HG02852 (cell line): ENCODE results near the gene CLEC16A.

ENCODE experiments used
- ATAC-seq: cut with Tn5 transposase; IDR thresholded peaks from one replicate; pipeline ENCODE4 v1.9.1; 2021; ENCODE audit warnings: mild to moderate bottlenecking, moderate library complexity; ENCODE audit not compliant: unreplicated experiment

CLEC16A gene

GRCh38 chr16:11133344-11133943, 189.1 kb downstream of the CLEC16A start:
- ATAC-seq = no peak

GRCh38 chr16:11134722-11135463, 190.5 kb downstream of the CLEC16A start:
- ATAC-seq = no peak

GRCh38 chr16:11135464-11135973, 191.2 kb downstream of the CLEC16A start:
- no peak for ATAC-seq

- ATAC-seq = no peak
Observed at GRCh38 chr16:11136600-11136999, 192.2 kb downstream of the CLEC16A start.

DNA sequence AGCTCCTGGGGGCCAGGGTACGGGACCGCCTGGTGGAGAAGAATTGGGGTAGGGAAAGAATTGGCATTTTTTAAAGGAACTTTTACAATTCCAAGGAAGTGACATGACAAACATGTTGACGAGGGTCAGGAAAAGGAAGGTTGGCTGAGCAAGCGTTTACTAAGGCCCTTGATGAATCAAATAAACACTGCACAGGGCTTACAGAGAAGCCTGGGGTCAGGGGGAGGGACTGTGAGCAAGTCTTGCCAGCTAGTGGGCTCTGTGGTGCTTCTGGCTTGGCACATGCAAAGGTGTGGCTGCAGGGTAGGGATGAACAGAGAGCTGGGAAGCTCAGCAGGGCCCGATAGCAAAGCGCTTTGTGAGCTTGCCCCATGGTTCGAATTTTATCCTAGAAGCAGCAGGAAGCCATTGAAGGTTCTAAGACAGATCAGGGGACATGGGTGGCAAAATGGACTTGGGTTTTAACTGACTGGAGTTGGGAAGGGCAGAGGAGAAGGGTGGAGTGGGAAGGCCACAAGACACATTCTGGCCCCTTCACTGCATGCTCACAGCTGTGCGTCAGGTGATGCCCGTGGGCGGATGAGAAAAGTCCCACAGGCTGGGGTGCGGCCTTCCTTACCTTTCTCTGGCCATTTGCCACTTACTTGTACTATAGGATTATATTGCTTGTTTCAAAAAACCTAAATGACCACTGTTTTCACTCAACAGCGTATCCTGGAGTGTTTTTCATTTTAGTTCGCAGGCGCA, 193.8 kb downstream of the CLEC16A start:
- ATAC-seq = no peak

DNA sequence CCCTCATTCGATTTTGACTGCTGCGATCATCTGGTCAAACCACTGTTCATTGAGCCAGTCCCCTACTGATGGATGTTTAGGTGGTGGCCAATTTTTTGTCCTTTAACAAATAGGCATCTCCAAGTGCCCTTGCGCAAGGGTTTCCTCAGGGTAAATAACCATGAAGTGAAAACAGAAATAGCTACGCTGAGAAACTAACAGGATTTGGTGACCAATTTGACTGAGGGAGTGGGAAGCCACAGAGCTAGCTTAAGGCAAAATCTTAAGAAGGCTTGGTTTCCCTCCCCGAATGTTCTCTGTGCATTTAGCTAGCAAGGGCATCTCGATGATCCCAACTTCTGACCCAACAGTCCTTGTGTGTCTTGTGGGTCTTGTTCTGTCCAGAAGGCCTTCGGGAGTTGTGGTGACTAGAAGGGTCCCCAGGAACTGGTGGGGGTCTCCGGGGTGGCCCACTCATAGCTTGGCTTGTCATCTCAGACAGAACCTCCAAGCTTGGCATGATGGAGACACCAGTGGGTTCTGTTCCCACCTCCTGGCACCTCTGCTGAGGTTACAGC, 194.5 kb downstream of the CLEC16A start:
- ATAC-seq = no peak

- no peak for ATAC-seq
Observed at GRCh38 chr16:11139326-11140097, 195.1 kb downstream of the CLEC16A start.

- no peak for ATAC-seq
Observed at GRCh38 chr16:11140098-11140375, 195.7 kb downstream of the CLEC16A start.

- no peak for ATAC-seq
Observed at GRCh38 chr16:11140466-11140865, 196.1 kb downstream of the CLEC16A start.

DNA sequence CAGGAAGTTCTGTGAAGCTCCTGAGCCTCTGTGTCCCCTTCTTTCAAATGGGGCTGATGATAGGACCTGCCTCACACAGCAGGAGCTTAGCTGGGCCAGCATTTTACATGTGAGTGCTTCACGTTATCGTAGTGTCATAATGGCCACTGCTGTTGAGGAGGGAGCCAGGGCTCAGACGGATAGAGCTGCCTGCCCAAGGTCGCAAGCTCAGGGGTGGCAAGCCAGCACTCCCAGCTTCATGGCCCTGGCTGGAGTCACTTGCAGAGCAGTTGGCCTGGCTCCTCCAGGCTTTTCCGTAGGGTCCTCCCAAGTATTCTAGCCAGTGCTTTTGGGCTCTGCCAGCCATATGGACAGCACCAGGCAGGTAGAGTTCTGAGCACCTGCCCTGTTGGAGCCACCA, 196.5 kb downstream of the CLEC16A start:
- no peak for ATAC-seq

GRCh38 chr16:11141409-11142260, 197.3 kb downstream of the CLEC16A start:
- no peak for ATAC-seq

- ATAC-seq = no peak
Observed at GRCh38 chr16:11142261-11142630, 197.9 kb downstream of the CLEC16A start.

DNA sequence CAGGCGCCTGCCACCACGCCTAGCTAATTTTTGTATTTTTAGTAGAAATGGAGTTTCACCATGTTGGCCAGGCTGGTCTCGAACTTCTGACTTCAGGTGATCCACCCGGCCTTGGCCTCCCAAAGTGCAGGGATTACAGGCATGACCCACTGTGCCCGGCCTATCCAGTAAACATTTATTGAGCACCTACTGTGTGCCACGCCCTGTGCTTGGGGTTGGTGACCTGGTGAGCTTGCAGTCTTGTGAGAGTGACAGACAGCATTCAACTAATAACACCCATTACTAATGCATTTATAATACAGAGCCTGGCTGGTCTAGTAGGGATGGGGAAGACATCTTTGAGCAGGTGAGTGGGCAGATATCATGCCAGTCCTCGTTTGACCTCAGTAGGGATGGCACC, 198.6 kb downstream of the CLEC16A start:
- no peak for ATAC-seq

DNA sequence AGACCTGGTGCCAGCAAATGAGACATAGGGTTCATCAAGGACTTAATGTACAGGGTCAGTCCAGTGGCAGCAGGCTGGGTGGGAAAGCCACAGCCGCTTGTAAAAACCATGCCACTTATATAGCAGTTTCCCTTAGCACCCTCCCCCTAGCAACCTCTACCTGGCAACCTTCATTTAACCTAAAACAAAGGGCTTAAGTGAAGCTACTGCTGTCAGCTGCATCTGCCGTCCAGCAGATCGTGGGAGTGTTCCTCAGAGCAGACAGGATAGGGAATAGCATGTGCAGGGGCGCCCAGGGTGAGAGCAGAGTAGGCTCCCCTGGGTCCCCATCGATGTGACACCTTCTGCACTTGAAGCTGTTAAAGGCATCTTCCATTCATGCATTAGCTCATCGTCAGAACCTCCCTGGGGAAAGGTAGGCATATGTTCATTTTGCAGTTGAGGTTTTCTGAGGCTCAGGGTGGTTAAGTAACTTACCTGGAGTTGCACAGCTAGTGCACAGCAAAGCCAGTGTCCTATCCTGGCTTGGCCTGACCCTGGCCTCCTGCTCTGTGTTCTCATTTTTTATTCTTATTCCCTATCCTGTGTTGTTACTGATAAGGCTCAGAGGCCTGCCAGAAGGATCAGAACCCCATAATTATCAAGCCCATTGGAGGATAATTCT, 199.1 kb downstream of the CLEC16A start:
- no peak for ATAC-seq

- ATAC-seq = no peak
Observed at GRCh38 chr16:11144122-11144521, 199.8 kb downstream of the CLEC16A start.

- no peak for ATAC-seq
Observed at GRCh38 chr16:11145173-11145818, 200.9 kb downstream of the CLEC16A start.

- ATAC-seq = no peak
Observed at GRCh38 chr16:11145819-11146211, 201.5 kb downstream of the CLEC16A start.

GRCh38 chr16:11147033-11147753, 202.8 kb downstream of the CLEC16A start:
- ATAC-seq = no peak
